NCI-H1436 (cell line): ENCODE results near the gene NUDT13.
"Not testable (repeated sequence)": the region's sequence is repeated elsewhere in the genome, so short reads cannot be mapped to it uniquely, and the experiment has no call there.

Source experiments
- DNase-seq: peaks from one replicate; lab custom pipeline; 2025; lab: John Stamatoyannopoulos, UW

Gene NUDT13

GRCh38 chr10:73099141-73099540 is 11.1 kb upstream of the NUDT13 start:
- no peak for DNase-seq

- no peak for DNase-seq
Measured at GRCh38 chr10:73106301-73106700, 4.0 kb upstream of the NUDT13 start.

GRCh38 chr10:73109248-73109652 is 1.0 kb upstream of the NUDT13 start:
- not testable (repeated sequence) for DNase-seq

GRCh38 chr10:73112032-73112431 is 1.8 kb downstream of the NUDT13 start:
- DNase-seq: not testable (repeated sequence)

- DNase-seq: no peak
Measured at GRCh38 chr10:73113551-73113950, 3.3 kb downstream of the NUDT13 start.

- no peak for DNase-seq
Measured at GRCh38 chr10:73116017-73116416, 5.8 kb downstream of the NUDT13 start.

- DNase-seq: no peak
Measured at GRCh38 chr10:73117976-73118743, 7.9 kb downstream of the NUDT13 start.

- no peak for DNase-seq
Measured at GRCh38 chr10:73119457-73119856, 9.2 kb downstream of the NUDT13 start.

GRCh38 chr10:73119952-73120351 is 9.7 kb downstream of the NUDT13 start:
- DNase-seq: no peak

GRCh38 chr10:73126343-73126742 is 16.1 kb downstream of the NUDT13 start:
- DNase-seq: no peak

- peak; percentile 89 for DNase-seq
Measured at GRCh38 chr10:73131301-73131700, 21.0 kb downstream of the NUDT13 start.

GRCh38 chr10:73131913-73132686 is 21.8 kb downstream of the NUDT13 start:
- DNase-seq: no peak

- no peak for DNase-seq
Measured at GRCh38 chr10:73134727-73135126, 24.5 kb downstream of the NUDT13 start.

- DNase-seq: no peak
Measured at GRCh38 chr10:73136627-73137026, 26.4 kb downstream of the NUDT13 start.

- no peak for DNase-seq
Measured at GRCh38 chr10:73139251-73139650, 29.0 kb downstream of the NUDT13 start.

- no peak for DNase-seq
Measured at GRCh38 chr10:73141603-73142002, 31.3 kb downstream of the NUDT13 start.

GRCh38 chr10:73150633-73151413 is 40.6 kb downstream of the NUDT13 start:
- not testable (repeated sequence) for DNase-seq

GRCh38 chr10:73152009-73152408 is 41.8 kb downstream of the NUDT13 start:
- no peak for DNase-seq

GRCh38 chr10:73156054-73156453 is 45.8 kb downstream of the NUDT13 start:
- DNase-seq: no peak

GRCh38 chr10:73159038-73159648 is 48.9 kb downstream of the NUDT13 start:
- peak; percentile 36 for DNase-seq

- DNase-seq: no peak
Measured at GRCh38 chr10:73161079-73161478, 50.8 kb downstream of the NUDT13 start.

GRCh38 chr10:73161662-73162061 is 51.4 kb downstream of the NUDT13 start:
- DNase-seq: no peak
